Lower leg skin (tissue), 4 donors: ENCODE data around the gene CEP44. TPM values are rescaled to one million over a fixed set of nuclear protein-coding genes. Genes with fewer than 3 reads are reported as not detected.
"Not testable (repeated sequence)": the region's sequence is repeated elsewhere in the genome, so short reads cannot be mapped to it uniquely, and the experiment has no call there.

ENCODE experiments used
- DNase-seq, 2 donors: peaks; one replicate each; pipeline ENCODE4 v3.0.0-alpha.2; 2019; ENCODE audit warnings: low spot score in 2 of 2
- H3K4me3 ChIP-seq: fragments of 200-600 bp; sonication (generic); 2 replicates; pipeline ENCODE4 v1.5.1; 2017; ENCODE audit warnings: mild to moderate bottlenecking, low read depth; ENCODE audit not compliant: poor library complexity, severe bottlenecking
- CTCF ChIP-seq, 3 donors: fragments of 450-650 bp; IDR thresholded peaks; one replicate each; pipeline ENCODE4 v1.5.1; 2016; ENCODE audit warnings: antibody characterized with exemption in 3 of 3, mild to moderate bottlenecking in 3 of 3, moderate library complexity in 2 of 3
- POLR2A ChIP-seq, 2 donors: fragments of 450-650 bp; IDR thresholded peaks; one replicate each; pipeline ENCODE4 v1.6.1; 2016 to 2017; ENCODE audit warnings: antibody characterized with exemption in 2 of 2, mild to moderate bottlenecking in 1 of 2, moderate library complexity in 1 of 2
- WGBS, 2 donors: methylation state at CpG; one replicate each; pipeline ENCODE4 v1.1.5; 2018; 5-methylcytosine and 5-hydroxymethylcytosine counted together
- intact Hi-C: fragments of 100-400 bp; cut with DNase I; formaldehyde crosslinking; loops from one replicate; pipeline ENCODE4 v1.15.0; 2023; ENCODE audit warnings: low total_unique reads
- total RNA-seq, 4 donors: library from RNA; depleted of rRNA; stranded (reverse); fragments of >200 nt; gene quantifications; one replicate each; pipeline ENCODE4 v1.1.0, GENCODE V29; 2016

CEP44 gene
- total RNA-seq, 4 donors from 2014 or later: 10.2 to 32.5 (median 12.7) TPM

GRCh38 chr4:174260099-174260498 lies 23.6 kb upstream of the CEP44 start:
- H3K4me3 ChIP-seq: no peak overlapping the region
- DNase-seq: no peak
- TF ChIP-seq POLR2A (IDR thresholded peaks at IDR 0.05) (no peak), CTCF (IDR thresholded peaks at IDR 0.05) (no peak)
- WGBS, 2 donors: 43 to 47% methylated on average over 3 of the region's 3 CpGs
- intact Hi-C loops: no loop called here

DNA sequence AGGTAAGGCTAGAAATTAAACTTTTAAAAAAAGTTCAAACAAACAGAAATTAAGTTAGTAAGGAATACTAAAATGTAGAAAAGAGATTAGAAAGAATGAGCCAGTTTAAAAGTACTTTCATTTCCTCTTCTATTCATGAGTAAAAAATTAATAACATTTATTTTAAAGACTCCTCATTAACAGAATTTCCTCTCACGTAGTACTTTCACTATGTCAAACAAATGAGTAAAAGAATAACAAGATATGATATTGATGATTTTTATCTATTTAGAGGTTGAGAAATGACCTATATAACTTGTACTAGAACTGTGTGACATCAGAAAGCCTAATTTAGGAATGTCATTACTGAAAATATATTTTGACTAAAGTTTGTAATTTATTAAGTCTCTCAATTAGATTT lies 22.3 kb upstream of the CEP44 start:
- DNase-seq, H3K4me3 ChIP-seq, intact Hi-C loops: not testable (repeated sequence)
- WGBS, 2 donors: 78 to 85% methylated on average over 1 of the region's 1 CpG

- 84 to 88% methylated on average over 6 of the region's 6 CpGs for WGBS, 2 donors
- H3K4me3 ChIP-seq: no peak overlapping the region
- intact Hi-C loops: no loop called here
- no peak for DNase-seq
- no peak for TF ChIP-seq POLR2A (IDR thresholded peaks at IDR 0.05)
- no peak for TF ChIP-seq CTCF (IDR thresholded peaks at IDR 0.05)
Measured at GRCh38 chr4:174262624-174263444, 20.9 kb upstream of the CEP44 start.

GRCh38 chr4:174263445-174263736 lies 20.3 kb upstream of the CEP44 start:
- no peak overlapping the region for H3K4me3 ChIP-seq
- WGBS, 2 donors: 89 to 92% methylated on average over 3 of the region's 3 CpGs
- TF ChIP-seq CTCF (IDR thresholded peaks at IDR 0.05) (no peak), POLR2A (IDR thresholded peaks at IDR 0.05) (no peak)
- no peak for DNase-seq
- intact Hi-C loops: no loop called here

- TF ChIP-seq CTCF (IDR thresholded peaks at IDR 0.05): no peak
- TF ChIP-seq POLR2A (IDR thresholded peaks at IDR 0.05): no peak
- WGBS, 2 donors: 50 to 59% methylated on average over 2 of the region's 2 CpGs
- H3K4me3 ChIP-seq: no peak overlapping the region
- intact Hi-C loops: no loop called here
- DNase-seq: no peak
Measured at GRCh38 chr4:174265916-174266315, 17.8 kb upstream of the CEP44 start.

GRCh38 chr4:174266416-174266815 lies 17.3 kb upstream of the CEP44 start:
- no peak overlapping the region for H3K4me3 ChIP-seq
- 46 to 57% methylated on average over 2 of the region's 2 CpGs for WGBS, 2 donors
- DNase-seq: no peak
- no peak for TF ChIP-seq POLR2A (IDR thresholded peaks at IDR 0.05)
- no peak for TF ChIP-seq CTCF (IDR thresholded peaks at IDR 0.05)
- intact Hi-C loops: no loop called here
